ENCODE results near the gene ZNFX1. TPM values are rescaled to one million over a fixed set of nuclear protein-coding genes. Genes with fewer than 3 reads are reported as not detected.

ZNFX1 gene
- total RNA-seq, 1 experiment from 2014 or later, result 11.0 TPM

- POLR2A ChIA-PET, result no interaction called here
- DNase-seq (ENCODE audit: low spot score) (no peak), ATAC-seq (no peak)
- H3K27me3 Mint-ChIP-seq (ENCODE audit: low read depth), result no peaks in the 10 kb centered on the region
- no peak overlapping the region for H3K27ac Mint-ChIP-seq
- no peaks in the 10 kb centered on the region for H3K4me1 Mint-ChIP-seq
- H3K36me3 Mint-ChIP-seq, result peaks cover 69% of the 10 kb centered on the region
- CTCF ChIA-PET, result no interaction called here
- no peak overlapping the region for H3K4me3 Mint-ChIP-seq
- H3K9me3 Mint-ChIP-seq, result no peaks in the 10 kb centered on the region
- no peak for TF ChIP-seq ZNF232 (CRISPR knock-in tag; IDR thresholded peaks at IDR 0.05)
- no peak for TF ChIP-seq ETV6 (CRISPR knock-in tag; IDR thresholded peaks at IDR 0.05)
- TF ChIP-seq, protein P1, sequence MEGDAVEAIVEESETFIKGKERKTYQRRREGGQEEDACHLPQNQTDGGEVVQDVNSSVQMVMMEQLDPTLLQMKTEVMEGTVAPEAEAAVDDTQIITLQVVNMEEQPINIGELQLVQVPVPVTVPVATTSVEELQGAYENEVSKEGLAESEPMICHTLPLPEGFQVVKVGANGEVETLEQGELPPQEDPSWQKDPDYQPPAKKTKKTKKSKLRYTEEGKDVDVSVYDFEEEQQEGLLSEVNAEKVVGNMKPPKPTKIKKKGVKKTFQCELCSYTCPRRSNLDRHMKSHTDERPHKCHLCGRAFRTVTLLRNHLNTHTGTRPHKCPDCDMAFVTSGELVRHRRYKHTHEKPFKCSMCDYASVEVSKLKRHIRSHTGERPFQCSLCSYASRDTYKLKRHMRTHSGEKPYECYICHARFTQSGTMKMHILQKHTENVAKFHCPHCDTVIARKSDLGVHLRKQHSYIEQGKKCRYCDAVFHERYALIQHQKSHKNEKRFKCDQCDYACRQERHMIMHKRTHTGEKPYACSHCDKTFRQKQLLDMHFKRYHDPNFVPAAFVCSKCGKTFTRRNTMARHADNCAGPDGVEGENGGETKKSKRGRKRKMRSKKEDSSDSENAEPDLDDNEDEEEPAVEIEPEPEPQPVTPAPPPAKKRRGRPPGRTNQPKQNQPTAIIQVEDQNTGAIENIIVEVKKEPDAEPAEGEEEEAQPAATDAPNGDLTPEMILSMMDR (IDR thresholded peaks at IDR 0.05), result no peak
- TF ChIP-seq, protein P2, sequence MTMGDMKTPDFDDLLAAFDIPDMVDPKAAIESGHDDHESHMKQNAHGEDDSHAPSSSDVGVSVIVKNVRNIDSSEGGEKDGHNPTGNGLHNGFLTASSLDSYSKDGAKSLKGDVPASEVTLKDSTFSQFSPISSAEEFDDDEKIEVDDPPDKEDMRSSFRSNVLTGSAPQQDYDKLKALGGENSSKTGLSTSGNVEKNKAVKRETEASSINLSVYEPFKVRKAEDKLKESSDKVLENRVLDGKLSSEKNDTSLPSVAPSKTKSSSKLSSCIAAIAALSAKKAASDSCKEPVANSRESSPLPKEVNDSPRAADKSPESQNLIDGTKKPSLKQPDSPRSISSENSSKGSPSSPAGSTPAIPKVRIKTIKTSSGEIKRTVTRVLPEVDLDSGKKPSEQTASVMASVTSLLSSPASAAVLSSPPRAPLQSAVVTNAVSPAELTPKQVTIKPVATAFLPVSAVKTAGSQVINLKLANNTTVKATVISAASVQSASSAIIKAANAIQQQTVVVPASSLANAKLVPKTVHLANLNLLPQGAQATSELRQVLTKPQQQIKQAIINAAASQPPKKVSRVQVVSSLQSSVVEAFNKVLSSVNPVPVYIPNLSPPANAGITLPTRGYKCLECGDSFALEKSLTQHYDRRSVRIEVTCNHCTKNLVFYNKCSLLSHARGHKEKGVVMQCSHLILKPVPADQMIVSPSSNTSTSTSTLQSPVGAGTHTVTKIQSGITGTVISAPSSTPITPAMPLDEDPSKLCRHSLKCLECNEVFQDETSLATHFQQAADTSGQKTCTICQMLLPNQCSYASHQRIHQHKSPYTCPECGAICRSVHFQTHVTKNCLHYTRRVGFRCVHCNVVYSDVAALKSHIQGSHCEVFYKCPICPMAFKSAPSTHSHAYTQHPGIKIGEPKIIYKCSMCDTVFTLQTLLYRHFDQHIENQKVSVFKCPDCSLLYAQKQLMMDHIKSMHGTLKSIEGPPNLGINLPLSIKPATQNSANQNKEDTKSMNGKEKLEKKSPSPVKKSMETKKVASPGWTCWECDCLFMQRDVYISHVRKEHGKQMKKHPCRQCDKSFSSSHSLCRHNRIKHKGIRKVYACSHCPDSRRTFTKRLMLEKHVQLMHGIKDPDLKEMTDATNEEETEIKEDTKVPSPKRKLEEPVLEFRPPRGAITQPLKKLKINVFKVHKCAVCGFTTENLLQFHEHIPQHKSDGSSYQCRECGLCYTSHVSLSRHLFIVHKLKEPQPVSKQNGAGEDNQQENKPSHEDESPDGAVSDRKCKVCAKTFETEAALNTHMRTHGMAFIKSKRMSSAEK (CRISPR knock-in tag; IDR thresholded peaks at IDR 0.05; ENCODE audit: borderline replicate concordance), result no peak
- no peak for TF ChIP-seq RELA (CRISPR knock-in tag; IDR thresholded peaks at IDR 0.05; ENCODE audit: borderline replicate concordance)
- no peak for TF ChIP-seq TP53 (CRISPR knock-in tag; IDR thresholded peaks at IDR 0.05)
- TF ChIP-seq, protein P3, sequence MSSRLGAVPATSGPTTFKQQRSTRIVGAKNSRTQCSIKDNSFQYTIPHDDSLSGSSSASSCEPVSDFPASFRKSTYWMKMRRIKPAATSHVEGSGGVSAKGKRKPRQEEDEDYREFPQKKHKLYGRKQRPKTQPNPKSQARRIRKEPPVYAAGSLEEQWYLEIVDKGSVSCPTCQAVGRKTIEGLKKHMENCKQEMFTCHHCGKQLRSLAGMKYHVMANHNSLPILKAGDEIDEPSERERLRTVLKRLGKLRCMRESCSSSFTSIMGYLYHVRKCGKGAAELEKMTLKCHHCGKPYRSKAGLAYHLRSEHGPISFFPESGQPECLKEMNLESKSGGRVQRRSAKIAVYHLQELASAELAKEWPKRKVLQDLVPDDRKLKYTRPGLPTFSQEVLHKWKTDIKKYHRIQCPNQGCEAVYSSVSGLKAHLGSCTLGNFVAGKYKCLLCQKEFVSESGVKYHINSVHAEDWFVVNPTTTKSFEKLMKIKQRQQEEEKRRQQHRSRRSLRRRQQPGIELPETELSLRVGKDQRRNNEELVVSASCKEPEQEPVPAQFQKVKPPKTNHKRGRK (CRISPR knock-in tag; IDR thresholded peaks at IDR 0.05; ENCODE audit: borderline replicate concordance), result no peak
- TF ChIP-seq GTF2I (CRISPR knock-in tag; conservative IDR thresholded peaks at IDR 0.05), result no peak
These were observed 47.2 kb downstream of the ZNFX1 start for GRCh38 chr20:49230561-49231133.

DNA sequence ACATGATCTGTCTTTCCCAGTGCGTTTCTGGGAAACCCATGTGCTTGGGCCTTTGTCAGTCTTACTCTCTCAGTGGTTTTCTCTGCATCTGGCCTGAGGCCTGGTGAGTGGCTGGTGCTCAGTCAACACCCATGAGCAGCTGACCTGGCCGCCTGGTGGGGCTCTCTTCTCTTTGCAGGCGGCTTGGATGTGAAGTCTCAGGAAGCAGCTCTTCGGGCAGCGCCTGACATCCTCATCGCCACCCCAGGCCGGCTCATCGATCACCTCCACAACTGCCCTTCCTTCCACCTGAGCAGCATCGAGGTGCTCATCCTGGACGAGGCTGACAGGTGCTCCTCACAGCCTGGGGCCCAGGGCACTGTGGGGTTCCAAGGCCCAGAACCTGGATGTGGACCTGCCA is 47.8 kb downstream of the ZNFX1 start:
- Mint-ChIP-seq H3K4me1 (no peaks in the 10 kb centered on the region), H3K9me3 (no peaks in the 10 kb centered on the region), H3K4me3 (no peak overlapping the region), H3K27me3 (ENCODE audit: low read depth) (no peaks in the 10 kb centered on the region), H3K36me3 (peaks cover 71% of the 10 kb centered on the region), H3K27ac (no peak overlapping the region)
- DNase-seq (ENCODE audit: low spot score), result no peak
- ChIA-PET POLR2A (no interaction called here), CTCF (no interaction called here)
- TF ChIP-seq, protein P4, sequence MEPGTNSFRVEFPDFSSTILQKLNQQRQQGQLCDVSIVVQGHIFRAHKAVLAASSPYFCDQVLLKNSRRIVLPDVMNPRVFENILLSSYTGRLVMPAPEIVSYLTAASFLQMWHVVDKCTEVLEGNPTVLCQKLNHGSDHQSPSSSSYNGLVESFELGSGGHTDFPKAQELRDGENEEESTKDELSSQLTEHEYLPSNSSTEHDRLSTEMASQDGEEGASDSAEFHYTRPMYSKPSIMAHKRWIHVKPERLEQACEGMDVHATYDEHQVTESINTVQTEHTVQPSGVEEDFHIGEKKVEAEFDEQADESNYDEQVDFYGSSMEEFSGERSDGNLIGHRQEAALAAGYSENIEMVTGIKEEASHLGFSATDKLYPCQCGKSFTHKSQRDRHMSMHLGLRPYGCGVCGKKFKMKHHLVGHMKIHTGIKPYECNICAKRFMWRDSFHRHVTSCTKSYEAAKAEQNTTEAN (CRISPR knock-in tag; IDR thresholded peaks at IDR 0.05), result no peak
- TF ChIP-seq EMX1 (CRISPR knock-in tag; IDR thresholded peaks at IDR 0.05), result no peak
- TF ChIP-seq, protein P5, sequence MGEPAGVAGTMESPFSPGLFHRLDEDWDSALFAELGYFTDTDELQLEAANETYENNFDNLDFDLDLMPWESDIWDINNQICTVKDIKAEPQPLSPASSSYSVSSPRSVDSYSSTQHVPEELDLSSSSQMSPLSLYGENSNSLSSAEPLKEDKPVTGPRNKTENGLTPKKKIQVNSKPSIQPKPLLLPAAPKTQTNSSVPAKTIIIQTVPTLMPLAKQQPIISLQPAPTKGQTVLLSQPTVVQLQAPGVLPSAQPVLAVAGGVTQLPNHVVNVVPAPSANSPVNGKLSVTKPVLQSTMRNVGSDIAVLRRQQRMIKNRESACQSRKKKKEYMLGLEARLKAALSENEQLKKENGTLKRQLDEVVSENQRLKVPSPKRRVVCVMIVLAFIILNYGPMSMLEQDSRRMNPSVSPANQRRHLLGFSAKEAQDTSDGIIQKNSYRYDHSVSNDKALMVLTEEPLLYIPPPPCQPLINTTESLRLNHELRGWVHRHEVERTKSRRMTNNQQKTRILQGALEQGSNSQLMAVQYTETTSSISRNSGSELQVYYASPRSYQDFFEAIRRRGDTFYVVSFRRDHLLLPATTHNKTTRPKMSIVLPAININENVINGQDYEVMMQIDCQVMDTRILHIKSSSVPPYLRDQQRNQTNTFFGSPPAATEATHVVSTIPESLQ (CRISPR knock-in tag; IDR thresholded peaks at IDR 0.05), result no peak
- no peak for TF ChIP-seq ATF1 (CRISPR knock-in tag; IDR thresholded peaks at IDR 0.05)
- no peak for TF ChIP-seq GRHL2 (CRISPR knock-in tag; IDR thresholded peaks at IDR 0.05; ENCODE audit: insufficient replicate concordance, severe bottlenecking)
- no peak for TF ChIP-seq TEAD4 (CRISPR knock-in tag; IDR thresholded peaks at IDR 0.05)
- ATAC-seq, result no peak

Measured in WTC11 (cell line).